ENCODE data around the gene SNAP91.

Gene SNAP91

DNA sequence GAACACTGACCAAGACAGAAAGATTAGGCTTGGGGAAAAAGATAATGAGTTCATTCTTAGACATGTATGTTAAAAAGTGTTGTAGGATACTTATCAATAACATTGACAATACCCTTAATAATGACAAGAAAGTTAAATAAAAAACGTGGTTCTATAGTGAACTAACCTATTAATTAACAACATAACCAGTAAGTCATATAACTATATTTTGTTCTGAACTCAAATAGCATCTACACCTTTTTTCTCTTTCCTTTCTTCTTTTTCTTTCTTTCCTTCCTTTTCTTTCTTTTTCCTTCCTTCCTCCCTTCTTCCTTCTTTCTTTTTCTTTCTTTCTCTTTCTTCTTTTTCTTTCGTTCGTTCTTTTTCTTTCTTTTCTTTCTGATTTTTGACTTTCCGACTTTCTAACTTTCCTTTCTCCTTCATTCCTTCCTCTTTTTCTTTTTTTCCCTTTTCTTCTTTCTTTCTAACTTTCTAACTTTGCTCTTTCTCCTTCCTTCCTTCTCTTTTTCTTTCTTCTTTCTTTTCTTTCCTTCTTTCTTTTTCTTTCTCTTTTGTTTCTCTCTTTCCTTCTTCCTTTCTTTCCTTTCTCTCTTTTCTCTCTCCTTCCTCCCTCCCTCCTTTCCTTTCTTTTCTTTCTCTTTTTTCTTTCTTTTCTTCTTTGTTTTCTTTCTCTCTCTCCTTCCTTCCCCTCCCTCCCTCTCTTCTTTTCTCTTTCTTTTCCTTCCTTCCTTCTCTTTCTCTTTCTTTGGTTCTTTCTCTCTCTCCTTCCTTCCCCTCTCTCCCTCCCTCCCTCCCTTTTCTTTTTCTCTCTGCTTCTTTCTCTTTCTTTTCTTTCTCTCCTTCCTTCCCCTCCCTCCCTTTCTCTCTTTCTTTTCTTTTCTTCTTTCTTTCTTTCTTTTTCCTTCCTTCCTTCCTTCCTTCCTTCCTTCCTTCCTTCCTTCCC is 172.0 kb downstream of the SNAP91 start:
- DNase-seq: no peak

DNA sequence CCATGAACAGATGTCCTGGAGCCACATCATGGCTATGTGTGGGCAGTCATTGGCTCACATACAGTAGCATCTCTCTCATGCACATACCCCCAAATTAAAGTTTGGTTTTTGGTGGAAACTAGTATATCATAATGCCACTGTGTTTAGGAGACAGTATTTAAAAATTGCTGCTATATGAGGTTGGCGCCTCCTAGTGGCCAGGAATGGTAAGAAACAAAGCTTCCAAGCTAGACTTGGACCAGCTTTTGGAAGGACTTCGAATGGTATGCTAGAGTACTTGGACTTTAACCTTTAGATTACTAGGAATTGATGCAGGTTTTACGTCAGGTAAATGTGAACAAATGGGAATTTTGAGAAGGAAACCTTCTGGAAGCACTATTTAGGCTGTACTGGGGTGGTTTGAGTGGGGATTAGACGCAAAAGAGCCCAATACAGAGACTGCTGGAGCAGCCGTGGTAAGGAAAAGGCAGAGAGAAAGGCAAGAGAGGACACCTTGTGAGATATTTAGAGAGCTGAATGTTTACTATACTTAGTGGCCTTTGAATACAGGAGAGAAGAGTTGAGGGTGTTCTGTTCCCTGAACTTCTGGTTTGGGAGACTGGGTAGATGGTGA is 172.8 kb downstream of the SNAP91 start:
- peak; percentile 11 for DNase-seq

DNA sequence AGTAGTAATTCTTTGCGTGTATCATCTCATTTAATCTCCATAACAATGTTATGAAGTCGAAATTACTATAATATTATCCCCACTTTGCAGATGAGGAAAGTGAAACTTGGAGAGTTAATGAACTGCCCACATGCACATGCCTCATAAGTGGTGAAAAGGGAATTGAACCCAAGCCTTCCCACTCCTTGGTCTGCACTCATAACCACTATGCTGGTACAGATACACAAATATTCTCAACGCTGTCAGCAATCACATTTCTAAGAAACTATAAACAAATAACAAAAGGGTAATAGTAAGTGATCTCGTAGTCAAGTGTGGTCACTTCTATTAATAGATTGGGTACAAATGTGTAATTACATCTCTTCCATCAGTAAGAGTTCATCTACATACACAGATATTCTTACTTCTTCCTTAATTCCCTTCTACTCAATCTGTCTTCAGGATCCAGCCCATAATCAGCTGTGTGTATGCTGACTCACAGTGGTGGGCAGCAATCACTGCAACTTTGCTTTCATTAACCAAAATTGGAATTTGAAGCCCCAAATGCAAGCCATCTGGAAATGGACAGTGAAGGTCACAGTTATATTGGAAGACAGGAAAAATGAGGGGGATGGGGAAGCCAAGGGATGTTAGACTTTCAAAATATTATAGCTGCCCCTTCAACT is 190.0 kb downstream of the SNAP91 start:
- DNase-seq: no peak

DNA sequence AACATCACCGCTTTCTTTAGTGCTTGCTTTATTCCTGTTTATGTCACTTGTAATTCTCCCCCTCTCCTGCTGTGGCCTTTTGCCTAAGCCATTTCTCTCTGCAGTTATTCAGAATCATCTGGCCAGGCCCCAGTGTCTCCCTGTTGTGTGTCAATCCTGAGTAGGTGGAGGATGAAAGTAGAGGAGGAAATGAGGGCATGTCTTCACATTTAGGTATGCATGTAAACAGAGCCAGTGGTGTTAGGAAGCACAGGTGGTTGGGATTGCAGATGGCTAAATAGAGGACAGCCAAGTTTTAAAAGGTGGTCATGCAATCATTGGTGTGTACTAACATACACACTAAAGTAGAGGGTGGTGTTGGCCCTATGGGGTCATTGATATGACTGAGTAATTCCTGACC is 191.4 kb downstream of the SNAP91 start:
- DNase-seq: no peak

DNA sequence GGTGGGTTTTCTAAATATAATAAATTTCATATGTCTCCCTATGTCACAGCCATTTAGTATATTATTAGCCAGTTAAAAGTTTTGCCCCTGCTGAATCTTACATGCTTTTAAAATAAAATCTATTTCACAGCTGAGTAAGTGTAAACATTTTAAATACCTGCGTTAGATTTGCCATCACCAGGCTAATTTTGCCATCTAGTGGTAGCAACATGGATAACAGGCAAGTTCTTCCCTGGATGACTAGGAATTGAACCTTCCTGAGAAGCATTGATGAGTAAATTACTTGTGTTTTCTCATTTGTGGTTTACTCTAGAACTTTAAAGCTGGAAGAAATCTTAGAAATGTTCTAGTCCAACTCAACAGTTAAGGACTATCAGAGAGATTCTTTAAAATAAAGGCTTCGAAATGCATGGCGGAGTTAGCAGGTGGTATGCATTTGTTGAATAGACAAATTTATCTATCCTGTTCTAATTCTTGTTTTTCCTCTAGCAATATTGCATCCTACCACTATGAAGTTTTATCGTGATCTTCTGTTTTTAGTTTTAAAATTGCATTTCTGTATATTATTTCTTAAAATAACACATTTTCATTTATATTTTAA is 193.9 kb downstream of the SNAP91 start:
- DNase-seq: peak; percentile 71

DNA sequence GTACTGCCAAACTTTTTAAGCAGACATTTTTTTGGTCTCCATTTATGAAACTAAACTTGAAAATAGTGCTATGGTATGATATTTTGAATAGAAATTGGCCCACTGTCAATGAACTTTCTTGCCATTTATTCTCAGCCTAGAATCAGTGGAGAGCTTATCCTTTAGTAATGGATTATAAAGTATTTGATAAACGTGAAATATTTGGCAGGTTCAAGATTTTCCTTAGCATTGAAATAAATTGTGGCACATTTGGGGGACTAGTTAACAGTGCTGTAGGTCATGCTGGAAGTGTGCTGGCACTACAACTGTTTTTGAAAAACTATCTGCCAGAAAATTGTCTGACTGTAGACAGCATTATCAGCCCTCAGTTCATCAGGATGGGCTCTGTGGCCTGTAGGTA is 194.4 kb downstream of the SNAP91 start:
- DNase-seq: no peak

DNA sequence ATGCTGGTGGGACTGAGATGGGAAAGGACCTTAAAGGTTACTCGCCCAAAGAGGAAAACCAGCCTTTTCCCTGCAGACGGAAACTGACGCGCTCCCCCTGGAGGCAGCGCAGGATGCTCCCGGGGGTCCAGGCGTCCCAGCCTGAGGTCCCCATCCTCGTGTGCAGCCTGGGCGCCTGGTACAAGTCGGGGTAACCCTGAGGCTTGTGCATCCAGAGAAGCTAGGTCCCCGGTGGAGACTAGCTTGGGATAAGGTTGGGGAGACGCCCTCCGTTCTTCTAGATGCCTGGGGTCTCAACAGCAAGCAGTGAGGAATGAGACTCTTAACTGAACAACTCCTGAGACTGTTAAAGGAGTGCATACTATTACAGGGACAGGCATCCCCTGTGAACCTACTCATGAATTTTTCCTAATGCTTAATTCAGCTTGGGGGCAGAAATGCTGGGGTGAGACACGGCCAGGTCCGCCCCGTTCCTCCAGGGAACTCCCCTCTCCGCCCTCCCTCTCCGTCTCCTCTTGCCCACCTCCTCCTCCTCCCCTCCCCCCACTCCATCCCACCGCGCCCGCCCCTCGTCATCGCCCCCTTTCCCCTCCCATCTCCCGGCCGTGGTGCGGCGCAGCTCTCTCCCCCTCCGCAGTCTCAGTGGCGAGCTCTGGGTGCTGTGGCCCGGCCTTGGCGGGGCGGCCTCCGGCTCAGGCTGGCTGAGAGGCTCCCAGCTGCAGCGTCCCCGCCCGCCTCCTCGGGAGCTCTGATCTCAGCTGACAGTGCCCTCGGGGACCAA is 196.8 kb downstream of the SNAP91 start, which contains the start of gene PRSS35:
TSS of gene PRSS35 (plus strand) at position 634 of the 781 bp plus-strand sequence. CDS start 10,908 bp downstream, outside the sequence.
- peak; percentile 45 for DNase-seq

DNA sequence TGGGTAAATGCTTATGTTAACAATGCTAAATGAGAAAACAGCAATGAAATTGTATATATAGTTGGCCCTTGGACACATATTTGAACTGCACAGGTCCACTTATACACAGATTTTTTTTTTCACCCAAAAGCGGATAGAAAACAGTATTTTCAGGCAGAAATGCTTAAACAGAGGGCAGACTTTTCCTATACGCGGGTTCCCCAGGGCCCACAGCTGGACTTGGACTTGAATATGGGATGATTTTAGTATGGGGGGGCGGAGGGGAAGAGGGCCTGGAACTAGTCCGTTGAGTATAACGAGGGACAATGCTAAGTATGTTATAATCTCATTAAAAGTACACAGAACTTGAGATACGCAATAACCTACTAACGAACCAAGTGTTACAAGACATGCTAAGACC is 197.6 kb downstream of the SNAP91 start:
- no peak for DNase-seq

DNA sequence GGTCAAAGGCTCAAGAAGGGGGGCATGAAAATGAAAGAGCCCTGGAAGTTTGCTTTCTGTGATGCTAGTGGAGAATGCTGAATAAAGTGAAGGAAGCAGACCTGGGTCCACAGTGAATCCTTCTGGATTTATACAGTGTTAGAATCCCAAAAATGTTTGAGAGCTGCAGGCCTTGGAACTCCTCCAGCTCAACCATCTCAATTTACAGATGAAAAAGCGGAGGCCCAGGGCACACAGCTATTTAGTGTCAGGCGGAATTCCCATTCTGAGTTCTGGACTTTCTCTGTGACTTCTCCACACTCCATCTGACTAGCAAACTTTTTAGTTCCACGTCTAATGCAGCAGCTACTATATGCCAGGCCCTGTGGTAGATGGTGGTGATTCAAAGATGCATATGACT is 198.1 kb downstream of the SNAP91 start:
- no peak for DNase-seq

DNA sequence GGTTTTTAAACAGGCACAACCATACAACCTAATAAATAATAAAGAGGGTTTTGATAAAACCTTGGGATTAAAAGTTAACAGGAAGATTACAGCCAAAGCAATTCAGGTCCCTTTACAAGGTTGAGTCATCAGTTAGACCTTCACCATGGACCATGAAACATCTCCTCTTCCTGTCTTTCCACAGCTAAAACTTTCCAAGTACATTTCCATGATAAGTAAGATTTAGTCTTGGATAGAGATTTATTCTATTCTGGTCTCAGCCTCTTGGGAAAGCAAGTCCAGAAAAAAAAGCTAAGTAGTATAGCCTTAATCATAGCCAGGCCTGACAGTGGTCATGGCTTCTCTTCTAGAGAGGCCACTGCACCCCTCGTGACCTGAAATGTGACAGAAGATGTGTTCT is 199.5 kb downstream of the SNAP91 start:
- DNase-seq: no peak

DNA sequence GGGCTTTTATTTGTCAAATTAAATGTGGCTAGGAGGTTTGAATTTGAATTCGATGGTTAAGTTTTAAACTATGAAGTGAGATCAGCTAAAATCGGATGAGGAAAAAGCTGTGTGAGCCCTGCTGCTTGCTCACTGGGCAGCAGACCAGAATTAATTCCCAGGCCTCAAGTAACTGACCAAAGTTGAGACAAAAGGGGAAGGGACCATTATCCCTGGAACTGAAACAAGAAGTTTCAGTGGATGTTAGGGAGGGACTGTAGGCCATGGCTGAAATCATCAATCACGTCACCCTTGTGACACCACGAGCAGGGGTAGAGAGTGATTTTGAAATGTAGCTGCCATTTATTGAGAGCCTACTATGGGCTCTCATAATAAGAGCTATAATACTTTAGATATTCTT is 203.5 kb downstream of the SNAP91 start:
- DNase-seq: no peak
